Measurements from ENCODE around the gene GABRB1.

GRCh38 chr4:47278631-47279030 is 247.3 kb downstream of the GABRB1 start:
- TF ChIP-seq CTCF (conservative IDR thresholded peaks at IDR 0.05; ENCODE audit: low read length) = no peak
- no peak for TF ChIP-seq EZH2phosphoT487 (IDR thresholded peaks at IDR 0.05; ENCODE audit: borderline replicate concordance, low read depth, low read length)
